ENCODE results near the gene EMP1.

The EMP1 gene

DNA sequence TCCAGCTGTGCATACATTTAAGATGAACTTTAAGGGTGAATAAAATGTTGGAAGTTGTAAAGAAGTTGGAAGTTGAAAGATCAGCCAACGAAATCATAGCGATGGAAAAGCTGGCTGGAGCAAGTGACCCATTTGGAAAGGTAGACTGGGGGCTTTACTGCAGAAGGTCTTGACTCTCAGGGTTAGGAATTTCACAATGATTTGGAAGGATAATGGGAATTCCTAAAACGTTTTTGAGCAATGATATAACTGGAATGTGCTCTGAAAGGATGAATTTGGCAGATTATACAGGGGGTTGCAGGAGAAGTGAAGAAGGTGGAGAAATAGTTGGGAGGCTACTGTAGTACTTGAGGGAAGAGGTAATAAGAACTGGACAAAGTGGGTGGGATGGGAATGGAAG lies 27.4 kb downstream of the EMP1 start:
- no peak for DNase-seq

DNA sequence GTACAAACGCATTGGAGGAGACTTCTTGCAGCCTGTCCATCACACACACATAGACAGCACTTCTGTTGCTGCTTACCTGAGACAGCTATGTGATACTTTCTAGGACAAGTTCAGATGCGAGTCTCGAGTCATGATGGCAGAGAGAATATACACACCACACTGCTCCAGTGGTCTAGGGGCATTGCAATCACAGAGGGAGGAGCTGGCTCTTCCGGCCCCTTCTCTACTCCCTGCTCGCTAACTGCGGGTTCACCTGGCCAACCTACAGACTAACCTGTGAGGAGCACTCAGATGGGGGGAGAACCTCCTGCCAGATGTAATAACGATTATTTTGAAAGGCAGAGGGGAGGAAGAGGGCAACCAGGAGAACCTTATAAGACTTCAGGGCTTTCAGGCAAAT lies 30.7 kb downstream of the EMP1 start:
- DNase-seq = no peak

DNA sequence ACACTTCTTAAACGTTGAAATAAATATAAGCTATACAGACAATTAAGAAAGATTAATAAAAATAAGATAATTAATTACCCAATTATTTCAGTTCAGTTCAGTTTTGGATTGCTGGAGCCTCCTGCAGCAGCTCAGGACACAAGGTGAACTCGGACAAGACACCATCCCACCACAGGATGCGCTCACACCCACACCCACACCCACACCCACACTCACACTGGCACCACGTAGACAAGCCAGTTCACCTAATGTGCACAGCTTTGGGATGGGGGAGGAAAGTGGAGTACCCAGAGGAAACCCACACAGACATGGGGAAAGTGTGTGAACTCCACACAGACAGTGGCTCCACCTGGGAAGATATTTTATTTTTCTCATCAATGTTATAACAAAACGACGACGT lies 32.1 kb downstream of the EMP1 start:
- no peak for DNase-seq

DNA sequence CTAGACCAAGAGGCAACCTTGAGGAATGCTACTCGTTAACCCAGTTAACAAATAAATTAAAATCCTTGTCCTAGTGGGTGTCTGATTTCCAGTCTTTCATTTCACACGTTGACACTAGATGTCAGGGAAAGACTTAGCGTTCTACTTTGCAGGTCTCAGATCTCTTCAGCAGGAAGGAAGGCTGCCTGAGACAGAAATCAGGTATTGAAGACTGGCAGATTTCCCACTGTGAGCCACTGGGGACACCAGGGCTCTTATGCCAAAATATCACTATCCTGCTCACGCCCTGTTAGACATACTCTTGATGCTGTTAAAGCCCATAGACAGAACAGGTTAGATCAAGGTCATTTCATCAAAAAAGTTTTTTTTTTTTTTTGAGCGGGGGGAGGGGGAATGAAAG lies 33.0 kb downstream of the EMP1 start:
- no peak for DNase-seq

DNA sequence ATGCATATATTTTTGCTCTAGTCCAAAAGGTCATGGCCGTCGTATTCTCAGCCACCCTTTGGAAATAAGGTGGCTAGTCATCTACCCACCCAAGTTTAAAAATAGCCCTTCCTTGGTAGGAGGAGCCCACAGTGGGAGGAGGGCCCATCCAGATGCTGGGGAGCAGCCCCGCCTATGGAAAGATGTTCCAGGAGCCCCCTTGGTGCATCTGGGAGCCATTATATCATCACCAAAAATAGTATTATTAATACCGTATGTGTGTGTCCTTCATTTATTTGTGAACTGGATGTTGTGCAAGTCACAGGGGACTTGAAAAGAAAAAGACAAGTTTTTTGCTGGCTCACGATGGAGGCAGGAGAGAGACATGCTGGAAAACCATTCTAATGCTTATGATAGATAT lies 34.0 kb downstream of the EMP1 start:
- no peak for DNase-seq

DNA sequence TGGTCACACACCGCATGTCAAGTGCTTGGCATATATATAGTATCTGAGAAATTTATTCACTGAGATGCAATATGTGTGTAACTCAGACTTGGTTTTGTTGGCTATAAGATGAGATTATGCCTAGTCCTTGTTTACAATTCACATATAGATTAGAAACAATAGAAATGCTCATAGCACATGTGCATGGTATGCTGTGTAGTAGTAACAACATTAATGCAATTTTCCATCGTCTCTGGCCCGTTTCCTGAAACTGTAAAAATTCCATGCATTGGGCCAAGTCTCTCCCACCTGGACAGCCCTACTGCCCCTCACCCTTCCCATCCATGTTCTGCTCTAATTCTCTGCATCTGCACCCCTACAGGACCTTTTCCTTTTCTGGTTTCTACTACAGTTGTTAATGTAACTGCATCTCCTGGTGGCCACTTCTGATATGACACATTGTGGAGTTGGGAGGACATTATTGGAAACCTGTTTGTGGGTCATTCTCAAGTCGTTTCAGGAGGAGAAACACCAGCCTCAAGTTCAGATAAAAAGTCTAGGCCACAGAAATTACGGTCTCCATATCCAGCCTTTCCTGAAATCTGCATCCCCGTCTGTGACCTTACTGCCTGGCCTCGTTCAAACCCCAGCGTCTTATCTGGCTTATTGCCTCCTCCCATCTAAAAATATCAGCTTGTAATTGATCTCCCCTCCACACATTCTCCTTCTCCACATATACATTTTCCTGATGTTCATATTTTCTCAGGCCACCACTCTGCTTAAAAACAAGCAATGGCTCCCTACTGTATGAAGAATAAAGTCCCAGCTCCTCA lies 37.5 kb downstream of the EMP1 start:
- DNase-seq = peak; percentile 25

DNA sequence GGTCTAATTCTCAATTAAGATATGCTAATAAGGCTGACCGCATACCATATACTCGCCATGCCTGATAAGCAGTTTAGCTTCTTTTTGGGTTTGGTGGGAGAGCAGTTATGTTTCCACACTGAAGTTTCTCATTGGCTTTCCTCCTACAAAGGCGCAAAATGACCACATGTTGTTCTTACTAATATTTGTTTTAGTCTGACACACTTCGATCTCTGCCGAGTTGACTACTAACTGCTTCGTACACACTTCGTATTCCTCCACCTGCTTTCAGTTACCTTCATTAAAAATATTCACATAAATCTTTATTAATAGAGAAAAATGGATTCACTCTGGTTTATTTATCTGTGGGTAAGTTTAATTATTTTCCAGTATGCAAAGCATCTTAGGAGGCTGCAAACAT lies 41.7 kb downstream of the EMP1 start:
- no peak for DNase-seq

DNA sequence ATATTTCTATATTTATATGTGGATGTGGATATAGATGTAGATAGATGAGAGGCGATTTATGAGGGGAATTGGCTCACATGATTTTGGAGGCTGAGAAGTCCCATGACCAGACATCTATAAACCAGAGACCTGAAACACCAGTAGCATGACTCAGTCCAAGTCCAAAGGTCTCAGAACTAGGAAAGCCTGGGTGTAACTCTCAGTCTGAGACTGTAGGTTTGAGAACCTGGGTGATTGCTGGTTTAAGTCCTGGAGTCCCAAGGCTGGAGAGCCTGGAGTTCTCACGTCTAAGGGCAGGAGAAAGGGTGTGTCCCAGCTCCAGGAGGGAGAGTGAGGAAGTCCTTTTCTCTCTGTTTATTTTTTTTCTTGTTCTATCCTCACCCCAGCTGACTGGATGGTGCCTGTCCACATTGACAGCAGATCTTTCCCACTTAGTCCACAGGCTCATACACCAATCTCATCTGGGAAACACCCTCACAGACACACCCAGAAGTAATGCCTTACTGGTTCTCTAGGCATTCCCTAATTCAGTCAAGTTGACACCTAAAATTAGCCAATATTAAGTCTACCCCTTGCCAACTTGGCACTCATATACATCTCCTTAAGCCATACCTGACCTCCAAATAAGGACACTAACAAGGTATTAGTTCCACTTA lies 45.4 kb downstream of the EMP1 start:
- DNase-seq = no peak

DNA sequence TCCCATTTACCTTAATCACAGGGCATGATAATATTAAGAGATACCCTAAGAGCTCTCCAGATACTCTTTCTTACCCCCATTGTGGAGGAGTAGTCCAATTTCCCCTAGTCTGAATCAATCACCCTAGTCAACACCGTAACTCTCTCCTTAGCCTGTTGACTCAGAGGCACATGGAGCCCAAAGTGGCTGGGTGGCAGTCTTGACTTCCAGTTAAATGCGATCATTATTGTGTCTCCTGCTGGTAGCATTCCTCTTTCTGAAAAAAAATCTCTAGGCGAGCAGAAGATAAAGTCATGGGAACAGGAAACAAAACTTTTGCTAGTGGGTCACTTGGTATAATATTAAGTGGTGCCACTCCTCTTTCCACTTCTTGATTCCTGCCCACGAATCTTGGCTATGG lies 46.4 kb downstream of the EMP1 start:
- DNase-seq = no peak

DNA sequence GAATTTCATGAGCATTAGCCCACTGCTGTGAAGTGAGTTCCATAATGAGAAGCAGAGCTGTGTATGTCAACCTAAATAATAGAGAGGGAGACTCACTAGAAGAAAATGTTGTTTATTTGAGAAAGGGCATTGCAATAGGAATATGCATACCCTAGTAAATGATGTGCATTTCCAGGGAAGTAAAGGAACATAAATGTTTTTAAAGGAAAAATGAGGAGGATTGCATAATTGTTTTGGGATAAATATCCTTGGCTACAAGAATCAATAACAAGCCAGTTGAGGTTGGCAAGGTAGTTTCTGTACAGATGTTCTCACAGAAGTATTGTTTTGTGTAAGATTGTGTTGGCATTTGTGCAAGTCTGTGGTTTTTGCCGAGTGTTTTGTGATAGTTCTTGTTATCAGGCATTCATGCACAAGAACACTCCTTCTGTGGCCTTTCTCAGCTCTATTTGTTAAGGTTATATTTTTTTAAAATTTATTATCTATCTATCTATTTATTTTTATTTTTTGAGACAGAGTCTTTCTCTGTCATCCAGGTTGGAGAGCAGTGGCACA lies 47.1 kb downstream of the EMP1 start:
- DNase-seq = no peak

DNA sequence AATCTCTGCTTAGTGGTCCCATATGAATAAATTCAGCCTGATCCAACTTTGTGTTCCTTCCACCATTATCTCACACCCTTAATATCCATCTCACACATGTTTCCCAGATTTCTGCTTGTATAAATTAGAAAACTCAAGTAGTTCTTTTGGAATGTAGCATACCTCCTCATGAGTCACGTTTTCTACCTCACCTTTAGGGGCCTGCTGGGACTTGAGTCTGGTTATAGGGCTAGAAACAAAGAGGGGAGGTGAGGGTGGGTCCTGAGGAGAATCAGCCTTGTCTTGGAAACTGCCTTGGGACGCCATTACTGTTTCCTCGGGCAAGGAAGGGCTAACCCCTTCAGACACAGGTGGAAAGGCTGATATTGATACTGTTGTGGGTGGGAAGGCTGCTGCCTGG lies 51.1 kb downstream of the EMP1 start:
- no peak for DNase-seq

DNA sequence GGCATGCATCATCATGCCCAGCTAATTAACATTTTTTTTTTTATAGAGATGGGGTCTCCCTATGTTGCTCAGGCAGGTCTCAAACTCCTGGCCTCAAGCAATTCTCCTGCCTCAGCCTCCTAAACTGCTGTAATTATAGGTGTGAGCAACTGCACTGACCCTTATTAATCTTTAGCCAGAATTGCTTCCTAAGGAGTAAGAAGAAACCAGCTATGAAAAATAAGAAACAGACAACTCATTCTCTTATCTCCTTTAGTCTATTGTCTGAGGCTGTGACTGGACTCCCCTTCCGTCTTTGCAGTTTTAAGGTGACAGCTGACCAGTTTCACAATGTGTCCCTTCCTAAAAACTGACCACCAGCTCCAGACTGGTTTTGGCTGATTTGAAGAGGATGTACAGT lies 52.4 kb downstream of the EMP1 start:
- no peak for DNase-seq

DNA sequence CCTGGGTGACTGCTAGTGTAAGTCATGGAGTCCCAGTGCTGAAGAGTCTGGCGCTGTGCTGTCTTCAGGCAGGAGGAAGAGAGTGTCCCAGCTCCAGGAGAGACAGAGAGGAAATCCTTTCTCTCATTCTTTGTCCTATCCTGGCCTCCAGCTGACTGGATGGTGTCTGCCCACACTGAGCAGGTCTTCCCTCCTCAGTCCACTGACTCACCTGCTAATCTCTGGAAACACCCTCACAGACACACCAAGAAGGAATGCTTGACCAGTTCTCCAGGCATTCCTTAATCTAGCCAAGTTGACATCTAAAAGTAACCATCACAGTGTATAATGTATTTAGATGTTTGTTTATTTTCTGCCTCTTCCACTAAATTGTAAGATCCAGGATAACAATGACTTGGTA lies 53.9 kb downstream of the EMP1 start:
- no peak for DNase-seq

DNA sequence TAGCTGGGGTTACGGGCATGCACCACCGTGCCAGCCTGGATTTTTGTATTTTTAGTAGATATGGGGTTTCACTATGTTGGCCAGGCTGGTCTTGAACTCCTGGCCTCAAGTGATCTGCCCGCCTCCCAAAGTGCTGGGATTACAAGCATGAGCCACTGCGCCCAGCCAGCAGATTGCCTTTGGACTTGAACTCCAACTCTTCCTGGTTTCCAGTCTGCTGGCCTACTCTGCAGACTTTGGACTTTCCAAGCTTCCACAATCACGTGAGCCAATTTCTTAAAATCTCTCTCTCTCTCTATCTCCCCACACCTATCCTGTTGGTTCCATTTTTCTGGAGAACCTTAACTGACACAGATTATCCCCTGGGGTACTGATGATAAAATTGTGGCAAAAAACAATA lies 55.0 kb downstream of the EMP1 start:
- DNase-seq = no peak

DNA sequence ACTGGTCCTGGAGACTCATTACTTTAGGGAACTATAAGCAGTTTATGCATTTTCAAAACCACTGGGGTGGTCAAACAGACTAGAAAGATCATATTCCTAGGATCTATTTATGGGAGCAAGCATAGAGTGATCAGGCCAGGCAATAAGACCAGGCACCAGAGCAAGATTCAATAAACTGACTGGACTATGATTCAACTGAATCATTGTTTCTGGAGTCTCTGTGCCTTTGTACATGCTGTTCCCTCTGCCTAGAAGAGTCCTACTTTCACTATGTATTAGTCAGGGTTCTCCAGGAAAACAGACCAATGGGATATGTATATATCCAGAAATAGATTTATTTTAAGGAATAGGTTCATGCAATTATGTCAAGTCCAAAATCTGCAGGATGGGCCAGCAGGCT lies 55.5 kb downstream of the EMP1 start:
- DNase-seq = no peak

DNA sequence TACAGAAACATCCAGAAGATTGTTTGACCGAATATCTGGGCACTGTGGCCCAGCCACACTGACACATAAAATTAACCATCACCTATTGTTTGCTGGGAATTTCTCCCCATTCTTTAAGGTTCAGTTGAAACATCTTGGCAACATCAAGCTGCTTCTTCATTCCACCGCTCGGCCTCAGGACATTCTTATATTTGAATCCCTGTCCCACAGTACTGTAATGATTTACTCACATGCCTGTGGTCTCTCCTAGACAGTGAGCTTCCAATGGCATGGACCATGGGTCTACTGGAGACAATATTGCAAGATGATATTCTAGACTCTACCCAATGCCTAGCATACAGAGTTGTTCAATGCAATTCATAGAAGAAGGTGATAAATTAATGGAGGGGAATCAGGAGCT lies 56.1 kb downstream of the EMP1 start:
- DNase-seq = no peak

DNA sequence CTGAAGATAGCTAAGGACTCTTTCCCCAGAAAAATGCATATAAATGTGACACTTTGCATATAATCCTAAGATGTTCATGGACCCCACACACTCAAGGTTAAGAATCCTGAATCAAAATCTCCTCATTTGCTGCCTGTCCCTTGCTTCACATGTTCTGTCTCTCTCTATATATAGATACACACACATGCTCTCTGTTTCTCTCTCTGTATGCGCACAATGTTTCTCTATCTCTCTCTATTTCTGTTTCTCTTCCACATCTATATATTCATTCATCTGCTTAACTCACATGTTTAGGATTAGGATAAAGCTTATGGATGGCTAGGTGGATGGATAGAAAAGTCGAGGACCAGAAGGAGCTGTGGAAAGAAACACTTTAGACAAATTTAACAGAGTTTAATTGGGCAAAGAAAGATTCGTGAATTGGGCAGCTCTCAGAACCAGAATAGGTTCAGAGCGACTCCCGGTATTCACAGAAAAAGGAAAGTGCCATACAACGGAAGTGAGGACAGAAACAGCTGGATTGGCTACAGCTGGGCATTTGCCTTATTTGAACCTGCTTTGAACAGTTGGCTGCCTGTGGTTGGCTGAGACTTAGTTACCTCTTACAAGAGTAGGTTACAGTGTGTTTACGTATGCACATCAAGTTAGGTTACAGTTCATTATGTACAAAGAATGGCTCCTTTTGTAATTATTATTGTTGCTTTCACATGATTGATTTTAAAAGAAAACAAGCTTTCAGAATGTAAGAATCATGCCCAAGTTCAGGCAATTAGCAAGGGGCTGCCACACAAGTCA lies 57.6 kb downstream of the EMP1 start:
- no peak for DNase-seq

DNA sequence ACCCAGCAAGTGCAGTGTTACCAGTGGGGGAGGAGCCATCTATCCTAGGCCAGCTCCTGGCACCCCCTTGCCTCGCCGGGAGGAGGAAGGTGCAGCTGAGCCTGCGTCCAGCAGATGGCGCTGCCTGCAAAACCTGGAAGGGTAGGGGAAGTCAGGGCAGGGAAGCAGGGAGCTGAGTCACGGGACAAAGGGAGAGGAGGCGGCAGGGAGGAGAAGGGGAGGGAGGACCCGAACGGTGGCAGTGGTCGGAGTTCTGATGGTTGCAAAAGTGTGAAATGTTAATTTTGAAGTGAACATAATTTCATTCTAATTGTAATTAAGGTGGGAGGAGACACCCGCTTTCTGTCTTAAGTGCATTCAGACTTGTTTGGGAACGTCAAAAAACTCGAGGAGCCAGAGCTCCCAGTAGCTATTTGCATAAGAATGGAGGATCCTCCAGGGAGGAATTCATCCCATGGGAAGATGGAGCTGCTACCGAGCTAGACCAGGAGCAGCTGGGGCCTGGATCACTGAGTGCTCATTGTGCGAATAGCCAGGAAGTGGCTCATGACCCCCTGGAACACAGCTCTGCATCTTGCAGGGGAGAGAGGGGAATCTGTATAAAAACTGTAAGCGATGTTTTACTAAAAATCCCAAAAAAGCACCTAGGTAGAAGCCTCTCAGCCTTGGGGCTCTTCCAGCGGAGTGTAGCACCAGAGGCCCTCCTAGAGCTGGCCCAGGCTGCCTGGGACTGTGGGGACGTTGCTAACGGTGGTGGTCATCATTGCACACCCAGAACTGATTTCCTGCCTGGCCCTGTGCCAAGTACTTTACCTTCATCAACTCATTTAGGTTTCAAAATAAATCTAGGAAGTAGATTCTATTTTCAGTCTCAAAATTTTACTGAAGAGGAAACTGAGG lies 59.5 kb downstream of the EMP1 start:
- DNase-seq = peak; percentile 66

DNA sequence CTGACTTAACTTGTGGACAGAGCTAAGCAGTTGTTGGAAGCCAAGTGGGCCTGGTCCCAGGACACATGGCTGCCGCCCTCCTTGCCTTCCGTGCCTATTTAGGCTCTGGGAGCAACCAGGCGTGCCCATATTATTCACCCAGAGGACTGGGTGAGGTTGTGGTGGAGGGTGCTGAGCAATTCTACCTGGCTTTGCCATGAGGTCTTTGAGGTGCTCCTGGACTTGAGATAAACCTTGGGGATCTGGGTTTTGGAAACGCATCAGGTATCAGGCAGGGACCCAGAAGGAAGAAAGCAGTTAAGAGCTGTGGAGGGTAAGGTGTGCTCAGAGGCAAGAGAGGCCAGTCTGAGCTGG lies 60.1 kb downstream of the EMP1 start:
- DNase-seq = no peak

DNA sequence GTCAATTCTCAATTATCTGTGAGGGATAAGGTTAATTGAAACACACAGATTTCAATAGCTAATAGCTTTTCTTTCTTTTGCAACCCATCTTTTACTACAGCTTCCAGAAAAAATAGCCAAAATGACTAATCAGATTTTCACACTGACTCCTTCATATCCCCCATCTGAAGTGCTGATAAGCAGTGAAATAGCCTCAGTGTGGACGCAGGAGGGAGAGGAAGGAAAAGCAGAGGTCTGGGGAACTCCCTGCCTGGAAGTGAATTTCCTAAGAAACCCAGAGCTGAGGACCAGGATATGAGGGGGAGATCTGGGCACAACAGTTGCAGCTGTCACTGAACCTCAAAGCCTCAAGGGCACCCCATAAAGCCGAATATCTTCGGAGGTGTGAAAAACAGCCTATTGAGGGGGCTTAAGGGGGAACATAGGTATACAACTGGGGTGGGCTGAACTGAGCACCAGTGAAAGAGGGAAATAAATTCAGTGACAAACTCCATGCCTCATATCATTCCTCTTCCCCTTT lies 60.9 kb downstream of the EMP1 start:
- DNase-seq = no peak

DNA sequence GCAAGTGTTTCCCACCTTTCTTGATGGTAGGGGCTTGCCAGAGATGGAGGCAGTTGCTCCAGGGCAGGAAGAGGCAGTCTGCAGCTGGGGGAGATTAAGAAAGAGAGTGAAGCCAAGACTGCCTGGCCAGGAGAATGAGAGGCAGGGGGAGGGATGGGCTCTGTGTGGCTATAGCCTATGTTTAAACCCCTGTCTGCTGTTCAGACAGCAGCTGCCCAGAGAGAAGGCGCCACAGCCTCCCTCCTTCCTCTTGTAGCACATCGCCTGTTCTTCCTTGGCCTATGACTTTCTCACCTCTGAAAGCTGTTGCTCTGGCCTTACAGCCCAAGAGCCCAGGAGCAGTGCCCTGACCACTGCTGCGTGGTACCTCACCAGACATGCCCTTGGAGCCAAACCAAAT lies 61.7 kb downstream of the EMP1 start:
- DNase-seq = no peak

DNA sequence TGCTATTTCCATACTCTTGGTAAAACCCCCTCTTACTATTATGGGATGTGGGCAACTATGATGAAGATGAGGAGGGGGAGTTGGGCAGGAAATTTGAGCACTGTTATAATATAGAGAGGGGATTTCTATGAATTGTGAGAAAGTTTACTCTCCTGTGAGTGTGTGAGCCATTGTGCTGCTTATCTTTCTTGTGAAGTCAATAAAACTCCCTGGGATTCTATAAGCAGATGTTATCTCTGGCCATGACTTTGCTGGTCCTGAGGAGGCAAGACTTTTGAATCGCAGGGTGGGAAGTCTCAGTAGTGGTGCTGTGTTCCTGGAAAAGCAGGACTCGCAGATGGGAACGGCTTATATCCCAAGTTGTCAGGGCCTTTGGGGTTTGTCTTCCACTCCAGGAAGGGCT lies 62.2 kb downstream of the EMP1 start:
- no peak for DNase-seq
